ENCODE data around the gene SCIMP.

DNA sequence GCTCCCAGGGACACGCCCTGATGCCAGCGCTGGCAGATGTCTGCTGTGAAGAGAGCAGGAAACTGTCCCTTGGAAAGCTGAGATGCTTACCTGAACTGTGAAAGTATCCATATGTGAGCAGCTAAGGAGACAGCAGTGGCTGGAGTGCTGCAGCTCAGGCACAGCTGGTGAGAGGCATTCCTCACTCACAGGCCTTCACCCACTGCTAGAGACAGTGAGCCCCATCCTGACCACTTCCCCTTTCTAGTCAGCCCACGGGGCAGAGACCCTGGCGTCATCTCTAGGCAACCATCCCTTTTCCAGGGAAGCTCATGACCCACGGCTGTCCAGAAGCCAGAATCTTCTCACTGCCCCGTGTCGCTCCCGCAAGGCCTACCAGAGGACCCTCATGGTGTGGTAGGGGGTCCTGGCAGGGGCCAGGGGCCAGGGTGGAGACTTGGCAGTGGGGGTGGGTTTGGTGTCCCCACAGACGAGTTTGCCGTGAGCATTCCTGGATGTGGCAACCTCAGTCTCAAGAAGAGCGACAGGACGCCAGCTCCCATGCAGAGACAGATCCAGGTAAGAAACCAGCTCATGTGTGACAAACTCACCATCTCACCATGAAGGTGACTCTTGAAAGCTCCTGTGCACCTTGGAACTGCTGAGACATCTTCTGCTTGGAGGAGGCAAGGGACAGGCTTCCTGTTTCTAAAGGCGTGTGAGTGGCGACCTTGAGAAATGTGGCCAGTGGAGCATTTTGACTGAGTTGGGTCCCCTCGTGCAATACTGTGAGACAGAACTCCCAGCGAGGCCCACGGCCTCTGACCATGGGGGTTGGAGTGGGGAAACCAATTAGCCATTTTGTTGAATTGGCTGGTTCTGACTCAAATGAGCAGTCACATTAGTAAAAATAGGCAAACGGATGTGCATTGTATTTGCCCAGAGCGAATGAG lies at the start of gene SCIMP:
- TF ChIP-seq, protein P1, sequence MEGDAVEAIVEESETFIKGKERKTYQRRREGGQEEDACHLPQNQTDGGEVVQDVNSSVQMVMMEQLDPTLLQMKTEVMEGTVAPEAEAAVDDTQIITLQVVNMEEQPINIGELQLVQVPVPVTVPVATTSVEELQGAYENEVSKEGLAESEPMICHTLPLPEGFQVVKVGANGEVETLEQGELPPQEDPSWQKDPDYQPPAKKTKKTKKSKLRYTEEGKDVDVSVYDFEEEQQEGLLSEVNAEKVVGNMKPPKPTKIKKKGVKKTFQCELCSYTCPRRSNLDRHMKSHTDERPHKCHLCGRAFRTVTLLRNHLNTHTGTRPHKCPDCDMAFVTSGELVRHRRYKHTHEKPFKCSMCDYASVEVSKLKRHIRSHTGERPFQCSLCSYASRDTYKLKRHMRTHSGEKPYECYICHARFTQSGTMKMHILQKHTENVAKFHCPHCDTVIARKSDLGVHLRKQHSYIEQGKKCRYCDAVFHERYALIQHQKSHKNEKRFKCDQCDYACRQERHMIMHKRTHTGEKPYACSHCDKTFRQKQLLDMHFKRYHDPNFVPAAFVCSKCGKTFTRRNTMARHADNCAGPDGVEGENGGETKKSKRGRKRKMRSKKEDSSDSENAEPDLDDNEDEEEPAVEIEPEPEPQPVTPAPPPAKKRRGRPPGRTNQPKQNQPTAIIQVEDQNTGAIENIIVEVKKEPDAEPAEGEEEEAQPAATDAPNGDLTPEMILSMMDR (IDR thresholded peaks at IDR 0.05) = no peak
- peak; percentile 39 for TF ChIP-seq POLR2A (IDR thresholded peaks at IDR 0.05)
- no peak for TF ChIP-seq EP300 (IDR thresholded peaks at IDR 0.05; ENCODE audit: low read depth)
- TF ChIP-seq POLR2AphosphoS5 (IDR thresholded peaks at IDR 0.05) = peak in 2 of 3 donors; percentile 18 to 44

Data from transverse colon (tissue), 4 donors.